Stimulated activated CD8-positive, alpha-beta memory T cell treated with anti-CD3 and anti-CD28 coated beads, Interleukin-12 subunit alpha, Interleukin-12 subunit beta, amount 100 ng/mL, for 1 hour (primary cell): Measurements from ENCODE around the gene PDIA4.
"Not testable (repeated sequence)": the region's sequence is repeated elsewhere in the genome, so short reads cannot be mapped to it uniquely, and the experiment has no call there.

Experiments
- DNase-seq: peaks from one replicate; pipeline ENCODE4 v3.0.0-alpha.2; 2020; ENCODE audit warnings: low read depth

Gene PDIA4

GRCh38 chr7:149036676-149037075 is 8.4 kb upstream of the PDIA4 start:
- no peak for DNase-seq

GRCh38 chr7:149031353-149031910 is 3.1 kb upstream of the PDIA4 start:
- no peak for DNase-seq

DNA sequence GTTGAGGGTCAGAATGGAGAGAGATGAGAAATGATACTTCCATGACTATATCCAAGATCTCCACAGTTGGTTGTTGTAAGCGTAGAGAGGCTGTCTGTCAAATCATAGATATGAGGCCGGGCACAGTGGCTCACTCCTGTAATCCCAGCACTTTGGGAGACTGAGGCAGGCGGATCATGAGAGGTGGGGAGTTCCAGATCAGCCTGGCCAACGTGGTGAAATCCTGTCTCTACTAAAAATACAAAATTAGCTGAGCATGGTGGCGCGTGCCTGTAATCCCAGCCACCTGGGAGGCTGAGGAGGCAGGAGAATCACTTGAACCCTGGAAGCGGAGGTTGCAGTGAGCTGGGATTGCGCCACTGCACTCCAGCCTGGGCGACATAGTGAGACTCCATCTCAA is 2.1 kb upstream of the PDIA4 start:
- not testable (repeated sequence) for DNase-seq

- DNase-seq, result no peak
Measured at GRCh38 chr7:149027611-149028345, 527 bp downstream of the PDIA4 start.

DNA sequence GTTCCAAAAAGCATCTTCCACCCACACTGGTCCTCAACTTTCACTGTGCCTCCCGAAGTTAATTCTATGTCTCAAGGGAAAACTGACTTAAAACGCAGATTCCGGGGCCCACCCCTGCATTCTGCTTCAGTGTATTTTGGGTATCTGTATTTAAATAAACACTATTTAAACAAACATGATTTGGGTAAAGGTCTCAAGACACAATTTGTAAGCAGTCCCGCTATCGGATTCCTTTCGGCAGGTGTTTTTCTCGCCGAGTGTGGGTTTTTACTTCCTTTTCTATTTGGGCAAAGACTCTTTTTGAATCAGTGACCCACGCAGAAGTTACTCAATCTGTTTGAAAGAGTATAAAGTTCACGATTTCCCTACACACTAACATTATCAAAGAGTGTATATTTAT is 1.2 kb downstream of the PDIA4 start:
- no peak for DNase-seq

GRCh38 chr7:149023662-149024061 is 4.6 kb downstream of the PDIA4 start:
- DNase-seq, result no peak

DNA sequence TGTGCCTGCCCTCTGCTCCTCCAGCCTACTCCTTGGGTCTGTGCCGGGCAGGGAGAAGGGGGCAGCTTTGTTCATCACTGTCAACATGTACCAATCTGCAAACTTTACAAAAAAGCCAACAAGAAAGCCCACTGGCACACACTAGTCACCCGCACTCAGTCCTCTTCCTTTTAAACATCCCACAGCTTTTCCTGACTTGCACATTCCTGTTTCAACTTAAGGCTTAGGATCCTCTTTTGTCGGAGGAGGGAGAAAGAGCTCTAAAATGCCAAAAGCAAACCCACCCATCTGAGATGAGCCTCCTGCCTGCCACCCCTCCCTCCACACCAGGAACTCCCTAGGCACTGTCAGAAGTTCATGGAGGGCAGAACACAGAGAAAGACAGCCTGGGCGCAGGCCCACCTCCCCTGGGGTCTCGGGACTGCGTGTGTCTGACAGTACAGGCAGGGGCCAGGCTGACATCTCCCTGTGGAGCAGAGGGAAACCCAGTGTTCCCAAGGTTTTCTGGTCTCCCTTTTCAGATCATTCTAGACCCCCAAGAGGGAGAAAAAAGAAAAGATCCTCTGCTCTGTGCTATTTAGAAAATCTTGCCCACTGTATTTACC is 5.4 kb downstream of the PDIA4 start:
- DNase-seq, result no peak

GRCh38 chr7:149021725-149022062 is 6.6 kb downstream of the PDIA4 start:
- no peak for DNase-seq

DNA sequence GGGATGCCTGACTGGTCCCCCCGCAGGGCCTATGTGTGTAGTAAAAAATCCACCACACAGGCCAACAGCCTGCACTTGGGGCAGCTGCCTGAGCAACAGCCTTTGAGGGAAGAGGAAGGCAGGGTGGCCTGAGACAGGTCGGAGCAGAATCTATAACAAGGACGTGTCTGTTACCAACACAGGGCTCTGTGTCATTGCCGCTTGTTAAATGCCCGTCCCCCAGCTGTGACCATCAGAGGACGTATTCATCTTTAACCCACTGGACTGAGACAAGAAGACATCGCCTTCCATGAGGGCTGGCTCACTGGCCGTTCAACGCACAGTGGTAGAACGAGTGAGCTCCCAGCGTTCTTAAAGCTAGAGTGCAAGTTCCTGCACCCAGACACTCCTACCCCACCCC is 7.8 kb downstream of the PDIA4 start:
- no peak for DNase-seq

GRCh38 chr7:149016876-149017275 is 11.4 kb downstream of the PDIA4 start:
- no peak for DNase-seq

GRCh38 chr7:149014309-149014708 is 14.0 kb downstream of the PDIA4 start:
- DNase-seq, result no peak

- DNase-seq, result no peak
Measured at GRCh38 chr7:149013876-149014275, 14.4 kb downstream of the PDIA4 start.

GRCh38 chr7:149012730-149013129 is 15.6 kb downstream of the PDIA4 start:
- DNase-seq, result not testable (repeated sequence)

DNA sequence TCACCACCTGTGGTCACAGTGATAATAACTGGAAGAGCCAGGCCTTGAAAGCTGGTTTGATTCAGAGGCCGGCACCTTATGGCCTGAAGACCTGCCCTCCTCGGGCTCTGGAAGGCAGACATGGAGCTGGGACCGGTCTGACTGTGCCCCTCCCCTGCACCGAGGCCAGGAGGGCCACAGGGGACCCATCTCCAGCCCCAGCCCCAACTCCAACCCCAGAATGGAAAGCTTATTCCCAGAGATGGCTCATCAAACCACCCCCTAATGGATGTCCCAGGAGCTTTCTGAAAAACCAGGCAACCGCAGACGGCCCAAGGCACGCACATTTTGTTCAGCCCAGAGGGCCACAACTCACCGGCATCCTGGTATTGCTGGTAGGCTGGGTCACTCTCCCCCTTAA is 16.8 kb downstream of the PDIA4 start:
- no peak for DNase-seq

- no peak for DNase-seq
Measured at GRCh38 chr7:149010451-149010850, 17.9 kb downstream of the PDIA4 start.

DNA sequence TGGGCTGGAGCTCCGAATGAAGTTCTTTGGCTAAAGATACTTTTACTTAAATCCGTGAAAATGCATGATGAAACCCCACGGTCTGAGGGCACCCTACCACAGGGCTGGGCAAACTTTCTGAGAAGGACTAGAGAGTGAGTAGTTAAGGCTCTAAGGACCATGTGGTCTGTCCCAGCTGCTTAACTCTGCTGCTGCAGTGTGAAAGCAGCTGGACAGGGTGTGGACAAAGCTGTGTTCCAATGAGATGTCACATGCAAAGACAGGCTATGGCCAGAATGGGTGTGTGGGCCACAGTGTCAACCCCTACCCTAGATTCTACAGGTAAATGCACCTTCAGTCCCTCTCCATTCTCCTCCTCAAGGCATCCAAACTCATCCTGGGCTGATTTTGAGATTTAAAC is 18.8 kb downstream of the PDIA4 start:
- DNase-seq, result no peak

- DNase-seq, result no peak
Measured at GRCh38 chr7:149007611-149008010, 20.7 kb downstream of the PDIA4 start.

GRCh38 chr7:149007146-149007545 is 21.2 kb downstream of the PDIA4 start:
- no peak for DNase-seq

GRCh38 chr7:149006345-149006725 is 22.0 kb downstream of the PDIA4 start:
- DNase-seq, result no peak

- peak; percentile 81 for DNase-seq
Measured at GRCh38 chr7:149005427-149006344, 22.6 kb downstream of the PDIA4 start.

GRCh38 chr7:149004405-149005370 is 23.6 kb downstream of the PDIA4 start:
- DNase-seq, result no peak
